Upper lobe of right lung (tissue), 1 donor: Measurements from ENCODE around the gene SFMBT1. TPM values are rescaled to one million over a fixed set of nuclear protein-coding genes. Genes with fewer than 3 reads are reported as not detected.
A peak's percentile ranks its signal among the peaks of the same experiment; 100 is the strongest.

Source experiments
- ATAC-seq: fragments of 200-7000 bp; cut with Tn5 transposase; one replicate; pipeline ENCODE4 v1.9.1; 2020; ENCODE audit warnings: mild to moderate bottlenecking, moderate library complexity
- DNase-seq: peaks from one replicate; pipeline ENCODE4 v3.0.0-alpha.2; 2020
- H3K27ac ChIP-seq: fragments of 200-600 bp; one replicate; pipeline ENCODE4 v1.8.0; 2022
- H3K27me3 ChIP-seq: fragments of 200-600 bp; one replicate; pipeline ENCODE4 v1.8.0; 2022; ENCODE audit warnings: mild to moderate bottlenecking
- H3K36me3 ChIP-seq: fragments of 200-600 bp; one replicate; pipeline ENCODE4 v1.8.0; 2022
- H3K4me1 ChIP-seq: fragments of 200-600 bp; one replicate; pipeline ENCODE4 v1.8.0; 2022
- H3K4me3 ChIP-seq: fragments of 200-600 bp; one replicate; pipeline ENCODE4 v1.8.0; 2022; ENCODE audit warnings: mild to moderate bottlenecking
- H3K9me3 ChIP-seq: fragments of 200-600 bp; one replicate; pipeline ENCODE4 v1.8.0; 2022
- intact Hi-C: fragments of 100-400 bp; cut with DNase I; formaldehyde crosslinking; loops from one replicate; pipeline ENCODE4 v1.11.0; 2022
- total RNA-seq: library from RNA; stranded (reverse); fragmentation: NEBNext Ultra II Directional; extraction: Animal tissue kit (Norgen Biotek cat#: 25700); gene quantifications from one replicate; pipeline ENCODE4 v1.2.1, GENCODE V29; 2021
- TF ChIP-seq, protein P1 (sequence below): fragments of 200-600 bp; IDR thresholded peaks from one replicate; pipeline ENCODE4 v1.8.0; 2022; ENCODE audit warnings: antibody characterized with exemption
- donor health status: DM: no; HTN: yes; CAD: no; lungs with severe emphysema.

SFMBT1 gene
- total RNA-seq, 1 donor from 2014 or later: 17.2 TPM

DNA sequence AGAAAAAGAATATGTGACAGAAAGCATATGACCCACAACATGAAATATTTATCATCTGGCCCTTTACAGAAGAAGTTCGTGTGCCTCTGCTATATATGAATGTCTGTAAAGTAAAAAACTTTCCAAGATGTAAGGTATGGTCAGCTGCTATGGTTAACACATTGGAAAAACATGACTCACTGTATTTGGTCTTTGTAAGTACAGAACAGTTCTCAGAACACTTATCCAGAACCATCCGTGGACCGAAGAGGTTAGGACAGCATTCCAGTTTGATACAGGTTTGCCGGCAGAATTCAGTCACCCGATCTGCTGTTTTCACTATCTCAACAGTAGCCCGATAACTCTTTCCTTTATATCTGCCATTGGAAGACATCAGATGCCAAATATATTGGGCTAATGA is 135.1 kb downstream of the SFMBT1 start:
- peaks cover 56% of the 10 kb centered on the region for H3K36me3 ChIP-seq

DNA sequence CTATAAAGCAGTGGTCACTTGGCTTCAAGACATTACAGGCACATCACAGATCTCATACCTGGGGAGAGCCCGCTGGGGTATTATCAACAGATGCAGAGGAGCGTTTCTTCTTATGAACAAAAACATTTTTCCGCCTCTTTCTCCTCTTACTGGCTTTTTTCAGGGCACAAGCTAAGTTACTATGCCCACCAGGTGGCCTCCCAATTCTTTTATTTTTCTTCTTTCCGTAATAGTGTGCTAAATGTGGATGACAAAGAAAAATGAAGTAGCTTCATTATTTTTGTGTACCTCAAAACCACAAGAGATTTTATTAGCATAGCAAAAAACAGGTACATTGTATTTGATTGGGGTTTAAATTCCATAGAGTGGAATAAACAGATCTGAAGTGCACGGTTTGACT is 138.4 kb downstream of the SFMBT1 start:
- Histone ChIP-seq H3K36me3 (peaks cover 49% of the 10 kb centered on the region), H3K27ac (no peak overlapping the region), H3K27me3 (no peaks in the 10 kb centered on the region), H3K9me3 (no peaks in the 10 kb centered on the region), H3K4me3 (no peak overlapping the region), H3K4me1 (no peaks in the 10 kb centered on the region)
- DNase-seq (no peak), ATAC-seq (no peak)
- intact Hi-C loops: no loop called here
- TF ChIP-seq, protein P1, sequence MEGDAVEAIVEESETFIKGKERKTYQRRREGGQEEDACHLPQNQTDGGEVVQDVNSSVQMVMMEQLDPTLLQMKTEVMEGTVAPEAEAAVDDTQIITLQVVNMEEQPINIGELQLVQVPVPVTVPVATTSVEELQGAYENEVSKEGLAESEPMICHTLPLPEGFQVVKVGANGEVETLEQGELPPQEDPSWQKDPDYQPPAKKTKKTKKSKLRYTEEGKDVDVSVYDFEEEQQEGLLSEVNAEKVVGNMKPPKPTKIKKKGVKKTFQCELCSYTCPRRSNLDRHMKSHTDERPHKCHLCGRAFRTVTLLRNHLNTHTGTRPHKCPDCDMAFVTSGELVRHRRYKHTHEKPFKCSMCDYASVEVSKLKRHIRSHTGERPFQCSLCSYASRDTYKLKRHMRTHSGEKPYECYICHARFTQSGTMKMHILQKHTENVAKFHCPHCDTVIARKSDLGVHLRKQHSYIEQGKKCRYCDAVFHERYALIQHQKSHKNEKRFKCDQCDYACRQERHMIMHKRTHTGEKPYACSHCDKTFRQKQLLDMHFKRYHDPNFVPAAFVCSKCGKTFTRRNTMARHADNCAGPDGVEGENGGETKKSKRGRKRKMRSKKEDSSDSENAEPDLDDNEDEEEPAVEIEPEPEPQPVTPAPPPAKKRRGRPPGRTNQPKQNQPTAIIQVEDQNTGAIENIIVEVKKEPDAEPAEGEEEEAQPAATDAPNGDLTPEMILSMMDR: no peak

More for the DNA sequence above, 135.1 kb downstream of the SFMBT1 start:
- TF ChIP-seq, protein P1: no peak
- Histone ChIP-seq H3K4me1 (no peaks in the 10 kb centered on the region), H3K27me3 (no peaks in the 10 kb centered on the region), H3K4me3 (no peak overlapping the region), H3K9me3 (no peaks in the 10 kb centered on the region), H3K27ac (no peak overlapping the region)
- intact Hi-C loops: no loop called here
- no peak for ATAC-seq
- DNase-seq: no peak

DNA sequence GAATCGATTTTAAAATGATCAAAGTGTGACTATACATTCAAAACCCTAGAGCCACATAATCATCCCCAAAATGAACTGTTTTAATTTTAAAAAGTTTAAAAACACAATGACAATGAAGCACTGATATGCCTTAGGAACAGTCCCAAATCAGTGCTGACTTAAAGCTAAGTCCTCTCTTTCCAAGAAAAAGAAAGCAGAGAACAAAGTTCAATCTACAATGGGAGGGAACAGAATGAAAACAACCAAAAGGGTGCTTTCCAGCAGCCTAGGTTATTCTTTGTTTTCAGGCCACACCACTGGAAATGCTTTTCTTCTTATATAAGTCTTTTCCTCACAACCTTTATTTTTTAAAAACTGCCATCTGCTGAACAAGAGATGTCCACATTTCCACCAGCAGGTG is 141.3 kb downstream of the SFMBT1 start:
- intact Hi-C loops: no loop called here
- Histone ChIP-seq H3K4me3 (no peak overlapping the region), H3K36me3 (peaks cover 31% of the 10 kb centered on the region), H3K27ac (no peak overlapping the region), H3K4me1 (no peaks in the 10 kb centered on the region), H3K9me3 (no peaks in the 10 kb centered on the region), H3K27me3 (no peaks in the 10 kb centered on the region)
- TF ChIP-seq, protein P1: no peak
- no peak for DNase-seq
- ATAC-seq: no peak

DNA sequence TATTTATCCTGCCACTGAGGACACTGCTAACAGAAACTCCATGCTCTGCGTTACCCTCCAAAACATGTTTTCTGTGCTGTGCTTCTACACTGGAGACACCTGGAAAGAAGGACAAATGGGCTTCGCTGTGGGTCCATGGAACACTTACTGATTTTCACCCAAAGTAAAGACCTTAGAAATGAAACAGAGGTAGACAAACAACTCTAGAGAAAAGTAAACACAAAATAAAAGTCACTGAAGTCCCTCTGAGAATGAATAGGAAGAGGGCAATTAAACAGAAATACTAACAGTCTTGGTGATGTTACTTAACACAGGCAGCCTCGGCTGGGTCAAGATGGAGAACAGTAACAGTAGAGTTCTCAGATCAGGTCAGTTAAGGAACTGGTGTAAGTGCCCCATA is 141.9 kb downstream of the SFMBT1 start:
- intact Hi-C loops: no loop called here
- ATAC-seq (no peak), DNase-seq (no peak)
- Histone ChIP-seq H3K9me3 (no peaks in the 10 kb centered on the region), H3K27me3 (no peaks in the 10 kb centered on the region), H3K4me3 (no peak overlapping the region), H3K4me1 (no peaks in the 10 kb centered on the region), H3K36me3 (peaks cover 31% of the 10 kb centered on the region), H3K27ac (no peak overlapping the region)
- TF ChIP-seq, protein P1: no peak

DNA sequence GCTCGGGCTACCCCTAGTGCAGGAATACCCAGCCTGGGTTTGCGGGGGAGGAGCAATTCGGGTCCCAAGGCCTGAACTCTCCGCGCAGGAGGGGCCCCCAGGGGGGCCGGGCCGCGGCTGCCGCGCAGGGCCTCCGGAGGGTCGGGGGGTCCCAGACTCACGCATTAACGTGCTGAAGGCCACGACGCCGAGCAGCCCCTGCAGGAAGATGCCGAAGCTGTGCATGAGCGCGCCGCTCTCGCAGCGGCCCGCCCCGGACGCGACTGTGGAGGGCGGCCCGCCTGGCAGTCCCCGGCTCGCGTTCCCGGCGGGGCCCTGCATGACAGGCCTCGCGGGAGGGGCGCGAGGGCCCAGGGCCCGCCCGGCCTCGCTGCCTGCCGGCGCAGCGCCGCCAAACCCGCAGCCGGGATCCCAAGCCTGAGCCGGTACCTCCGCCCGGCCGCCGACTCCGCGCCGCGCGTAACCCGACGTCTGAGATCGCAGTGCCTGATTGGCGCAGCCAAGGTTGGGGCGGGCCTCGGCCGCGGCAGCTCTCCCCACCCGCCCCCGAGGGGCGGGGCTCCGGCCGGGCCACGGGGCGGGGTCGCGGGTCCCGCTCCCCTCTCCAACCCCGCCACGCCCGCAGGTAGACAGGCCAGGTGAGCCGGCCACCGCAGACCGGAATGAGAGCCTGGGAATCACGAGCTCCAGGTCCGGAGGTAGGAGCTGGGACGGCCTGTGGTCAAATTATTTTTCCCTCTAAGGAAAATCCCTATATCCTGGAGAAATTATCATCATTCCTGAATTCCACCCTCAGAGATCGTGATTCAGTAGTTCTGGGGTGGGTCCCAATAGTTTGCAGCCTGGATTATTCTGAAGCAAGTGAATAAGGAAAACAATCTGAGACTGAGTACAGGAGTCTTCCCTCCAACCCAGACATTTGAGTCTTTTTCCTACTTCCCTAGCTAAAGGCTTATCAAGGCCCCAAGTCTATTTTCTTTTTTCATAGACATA is 148.4 kb downstream of the SFMBT1 start, which contains the start of gene STIMATE:
TSS of gene STIMATE (minus strand) at position 419 of the 993 bp plus-strand sequence. CDS start at position 321, 98 bp downstream.
- Histone ChIP-seq H3K9me3 (no peaks in the 10 kb centered on the region), H3K27ac (peak within 1 kb of the TSS; percentile 70), H3K4me3 (peak within 1 kb of the TSS; percentile 90), H3K27me3 (no peaks in the 10 kb centered on the region), H3K36me3 (no peaks in the 10 kb centered on the region), H3K4me1 (peaks cover 44% of the 10 kb centered on the region)
- TF ChIP-seq, protein P1: no peak
- DNase-seq (peak; percentile 96), ATAC-seq (peak; percentile 98)
- intact Hi-C loops: no loop called here
